ENCODE results near the gene ADGRF4. TPM values are rescaled to one million over a fixed set of nuclear protein-coding genes. Genes with fewer than 3 reads are reported as not detected.

Gene ADGRF4
- total RNA-seq, 2 donors from 2014 or later: 0.86 TPM; not detected in 1

DNA sequence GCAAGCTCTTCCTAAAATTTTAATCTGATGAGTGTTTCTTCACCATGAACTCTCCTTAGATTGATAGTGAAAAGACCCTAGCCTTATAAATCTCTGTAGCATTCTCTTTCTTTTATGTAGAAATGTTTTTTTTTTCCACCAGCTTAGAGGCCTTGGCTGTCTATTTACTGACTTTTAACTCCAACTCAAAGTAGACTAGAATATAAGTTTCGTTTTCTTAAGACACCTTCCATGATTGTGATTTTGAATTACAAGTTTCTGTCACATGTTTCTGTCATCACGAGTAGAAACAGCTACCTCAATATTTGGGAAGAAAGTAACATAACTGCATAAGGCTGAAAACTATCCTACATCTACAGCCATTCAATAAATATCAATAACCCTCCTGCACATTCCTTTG is 17.8 kb downstream of the ADGRF4 start:
- H3K9me3 ChIP-seq: no peaks in the 10 kb centered on the region
- no peak overlapping the region for H3K4me3 ChIP-seq
- TF ChIP-seq, protein P1, sequence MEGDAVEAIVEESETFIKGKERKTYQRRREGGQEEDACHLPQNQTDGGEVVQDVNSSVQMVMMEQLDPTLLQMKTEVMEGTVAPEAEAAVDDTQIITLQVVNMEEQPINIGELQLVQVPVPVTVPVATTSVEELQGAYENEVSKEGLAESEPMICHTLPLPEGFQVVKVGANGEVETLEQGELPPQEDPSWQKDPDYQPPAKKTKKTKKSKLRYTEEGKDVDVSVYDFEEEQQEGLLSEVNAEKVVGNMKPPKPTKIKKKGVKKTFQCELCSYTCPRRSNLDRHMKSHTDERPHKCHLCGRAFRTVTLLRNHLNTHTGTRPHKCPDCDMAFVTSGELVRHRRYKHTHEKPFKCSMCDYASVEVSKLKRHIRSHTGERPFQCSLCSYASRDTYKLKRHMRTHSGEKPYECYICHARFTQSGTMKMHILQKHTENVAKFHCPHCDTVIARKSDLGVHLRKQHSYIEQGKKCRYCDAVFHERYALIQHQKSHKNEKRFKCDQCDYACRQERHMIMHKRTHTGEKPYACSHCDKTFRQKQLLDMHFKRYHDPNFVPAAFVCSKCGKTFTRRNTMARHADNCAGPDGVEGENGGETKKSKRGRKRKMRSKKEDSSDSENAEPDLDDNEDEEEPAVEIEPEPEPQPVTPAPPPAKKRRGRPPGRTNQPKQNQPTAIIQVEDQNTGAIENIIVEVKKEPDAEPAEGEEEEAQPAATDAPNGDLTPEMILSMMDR (IDR thresholded peaks at IDR 0.05): no peak
- H3K36me3 ChIP-seq: no peaks in the 10 kb centered on the region
- H3K27ac ChIP-seq: no peak overlapping the region
- no peaks in the 10 kb centered on the region for H3K27me3 ChIP-seq
- DNase-seq (ENCODE audit: low spot score): no peak
- no peaks in the 10 kb centered on the region for H3K4me1 ChIP-seq

DNA sequence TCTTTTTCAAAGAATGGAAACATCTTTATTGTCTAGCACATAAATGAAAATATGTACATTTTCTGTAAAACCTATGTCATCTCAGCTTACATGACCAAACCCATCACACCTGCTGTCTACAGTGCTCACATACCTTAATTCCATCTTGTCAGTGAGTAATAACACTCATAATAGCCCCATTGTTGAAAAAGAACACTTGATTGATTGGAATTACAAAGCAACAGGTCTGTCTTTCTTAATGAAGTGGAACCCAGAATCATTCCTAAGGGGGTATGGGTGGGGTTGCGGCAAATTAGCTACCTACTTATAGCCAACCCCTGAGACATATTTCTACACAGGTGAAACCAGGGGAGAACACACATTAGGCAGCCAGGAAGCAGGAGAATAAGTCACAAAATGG is 20.2 kb downstream of the ADGRF4 start:
- no peak for DNase-seq (ENCODE audit: low spot score)
- H3K36me3 ChIP-seq: no peaks in the 10 kb centered on the region
- no peak overlapping the region for H3K27ac ChIP-seq
- no peak overlapping the region for H3K4me3 ChIP-seq
- no peaks in the 10 kb centered on the region for H3K27me3 ChIP-seq
- no peaks in the 10 kb centered on the region for H3K4me1 ChIP-seq
- TF ChIP-seq, protein P1 (IDR thresholded peaks at IDR 0.05): no peak
- no peaks in the 10 kb centered on the region for H3K9me3 ChIP-seq

DNA sequence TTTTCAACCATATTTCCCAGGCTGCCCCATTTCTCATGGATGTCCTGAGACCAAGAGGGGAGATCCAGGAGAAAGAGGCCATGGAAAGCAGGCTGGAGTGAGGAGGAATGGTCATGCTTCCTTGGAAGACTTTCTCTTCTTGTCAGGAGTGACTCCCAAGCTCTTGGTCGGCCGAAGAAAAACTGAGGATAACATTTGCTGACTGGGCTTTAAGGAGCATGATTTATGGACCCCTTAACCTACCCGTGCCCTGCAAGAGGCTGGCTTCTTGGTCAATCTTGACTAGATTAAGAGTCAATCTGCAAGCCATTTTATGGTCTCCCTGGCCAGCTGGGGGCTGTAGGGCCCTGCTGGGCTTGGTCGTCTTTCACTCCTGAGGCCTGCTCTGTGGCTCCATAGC is 22.8 kb downstream of the ADGRF4 start:
- Histone ChIP-seq H3K36me3 (no peaks in the 10 kb centered on the region), H3K27ac (no peak overlapping the region), H3K27me3 (no peaks in the 10 kb centered on the region), H3K4me1 (no peaks in the 10 kb centered on the region), H3K4me3 (no peak overlapping the region), H3K9me3 (no peaks in the 10 kb centered on the region)
- no peak for DNase-seq (ENCODE audit: low spot score)
- TF ChIP-seq, protein P1 (IDR thresholded peaks at IDR 0.05): no peak

DNA sequence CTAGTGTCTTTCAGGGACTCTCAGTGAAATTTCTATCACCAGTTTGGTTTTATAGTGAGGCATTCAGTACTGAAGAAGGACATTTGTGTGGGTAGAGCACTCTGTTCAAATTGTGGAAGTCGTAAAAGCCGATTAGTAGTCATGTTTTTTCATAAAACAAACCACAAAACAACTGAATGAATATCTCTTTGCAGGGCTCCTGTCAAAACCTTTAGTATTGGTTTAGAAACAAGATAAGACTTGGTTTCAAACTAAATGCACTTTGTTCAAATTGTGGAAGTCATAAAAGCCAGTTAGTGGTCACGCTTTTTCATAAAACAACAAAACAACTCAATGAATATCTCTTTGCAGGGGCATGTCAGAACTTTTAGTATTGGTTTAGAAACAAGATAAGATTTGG is 23.8 kb downstream of the ADGRF4 start:
- Histone ChIP-seq H3K27me3 (no peaks in the 10 kb centered on the region), H3K36me3 (no peaks in the 10 kb centered on the region), H3K27ac (no peak overlapping the region), H3K9me3 (no peaks in the 10 kb centered on the region), H3K4me3 (no peak overlapping the region), H3K4me1 (no peaks in the 10 kb centered on the region)
- DNase-seq (ENCODE audit: low spot score): no peak
- TF ChIP-seq, protein P1 (IDR thresholded peaks at IDR 0.05): no peak

DNA sequence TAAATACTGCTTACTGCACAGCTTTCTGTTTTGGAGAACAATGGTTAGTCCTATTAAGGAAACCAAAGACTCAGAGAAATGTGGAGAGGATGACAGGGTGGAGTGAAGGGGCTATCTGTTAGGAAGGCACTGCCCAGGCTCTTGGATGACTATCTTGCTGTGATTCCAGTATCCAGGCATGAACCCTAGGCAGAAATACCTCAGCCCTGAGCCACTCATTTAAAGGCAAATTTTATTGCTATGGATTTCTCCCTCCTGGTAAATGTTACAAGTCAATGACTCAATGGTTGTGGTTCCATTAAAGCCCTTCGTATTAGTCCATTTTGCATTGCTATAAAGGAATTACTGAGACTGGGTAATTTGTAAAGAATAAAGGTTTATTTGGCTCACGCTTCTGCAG is 25.9 kb downstream of the ADGRF4 start:
- no peaks in the 10 kb centered on the region for H3K9me3 ChIP-seq
- TF ChIP-seq, protein P1 (IDR thresholded peaks at IDR 0.05): no peak
- no peaks in the 10 kb centered on the region for H3K36me3 ChIP-seq
- H3K4me3 ChIP-seq: no peak overlapping the region
- DNase-seq (ENCODE audit: low spot score): no peak
- H3K27ac ChIP-seq: no peak overlapping the region
- H3K4me1 ChIP-seq: no peaks in the 10 kb centered on the region
- H3K27me3 ChIP-seq: no peaks in the 10 kb centered on the region

DNA sequence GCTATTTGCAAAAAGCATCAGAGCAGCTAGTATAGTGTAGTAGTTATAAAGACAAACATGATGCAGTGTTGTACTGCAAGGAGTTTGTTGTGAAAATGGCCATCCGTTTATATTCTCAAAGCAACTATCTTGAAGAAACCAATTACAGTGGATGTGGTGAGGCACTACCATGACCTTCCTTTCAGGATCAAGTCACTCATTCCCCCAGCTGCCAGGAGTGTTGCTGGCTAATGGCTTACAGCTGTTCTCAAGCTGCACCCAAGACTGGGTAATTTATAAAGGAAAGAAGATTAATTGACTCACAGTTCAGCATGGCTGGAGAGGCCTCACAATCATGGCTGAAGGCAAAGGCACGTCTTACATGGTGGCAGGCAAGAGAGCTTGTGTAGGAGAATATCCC is 29.0 kb downstream of the ADGRF4 start:
- no peaks in the 10 kb centered on the region for H3K4me1 ChIP-seq
- no peak overlapping the region for H3K27ac ChIP-seq
- no peaks in the 10 kb centered on the region for H3K27me3 ChIP-seq
- no peak overlapping the region for H3K4me3 ChIP-seq
- no peak for DNase-seq (ENCODE audit: low spot score)
- H3K9me3 ChIP-seq: no peaks in the 10 kb centered on the region
- TF ChIP-seq, protein P1 (IDR thresholded peaks at IDR 0.05): no peak
- no peaks in the 10 kb centered on the region for H3K36me3 ChIP-seq
